Measurements from ENCODE around the gene ANKS1B. TPM values are rescaled to one million over a fixed set of nuclear protein-coding genes. Genes with fewer than 3 reads are reported as not detected.

ANKS1B gene
- total RNA-seq, 1 experiment from 2014 or later: 0.61 TPM

GRCh38 chr12:99915251-99916082 is 69.3 kb downstream of the ANKS1B start:
- Histone ChIP-seq H3K27me3 (replicated peaks; ENCODE audit: control insufficient read depth, insufficient read depth, low read length) (no peaks in the 10 kb centered on the region), H3K9me3 (no peaks in the 10 kb centered on the region), H3K4me3 (ENCODE audit: low read depth, low read length) (no peak overlapping the region), H3K36me3 (ENCODE audit: control insufficient read depth, insufficient read depth, low read length) (no peaks in the 10 kb centered on the region), H3K4me1 (peaks cover 33% of the 10 kb centered on the region)
- H3K27me3 Mint-ChIP-seq (ENCODE audit: insufficient read depth, unreplicated experiment): no peaks in the 10 kb centered on the region
- no peak overlapping the region for H3K27ac Mint-ChIP-seq (ENCODE audit: unreplicated experiment)
- no TSS peak for BruUV-seq (replicated peaks)
- H3K9me3 Mint-ChIP-seq (ENCODE audit: unreplicated experiment): no peaks in the 10 kb centered on the region
- no peak for TF ChIP-seq CTCF (IDR thresholded peaks at IDR 0.05; ENCODE audit: insufficient read depth in 1 of 2, low read depth in 1 of 2, low read length in 1 of 2, severe bottlenecking in 1 of 2, unreplicated experiment in 1 of 2)
- no peak overlapping the region for H3K4me3 Mint-ChIP-seq (ENCODE audit: unreplicated experiment)
- intact Hi-C loops (cut with micrococcal nuclease; ENCODE audit: unreplicated experiment): no loop called here
- ChIA-PET CTCF (interaction anchor here (0.6 kb wide), 1 partner anchor 804 kb away, joined by 4 read pairs; no protein-coding TSS in a partner anchor), POLR2A (no interaction called here)
- peaks cover 23% of the 10 kb centered on the region for H3K4me1 Mint-ChIP-seq (ENCODE audit: low read depth, unreplicated experiment)
- peak in 1 of 2 experiments; percentile 18 for DNase-seq
- H3K36me3 Mint-ChIP-seq (ENCODE audit: insufficient read depth, unreplicated experiment): no peaks in the 10 kb centered on the region

DNA sequence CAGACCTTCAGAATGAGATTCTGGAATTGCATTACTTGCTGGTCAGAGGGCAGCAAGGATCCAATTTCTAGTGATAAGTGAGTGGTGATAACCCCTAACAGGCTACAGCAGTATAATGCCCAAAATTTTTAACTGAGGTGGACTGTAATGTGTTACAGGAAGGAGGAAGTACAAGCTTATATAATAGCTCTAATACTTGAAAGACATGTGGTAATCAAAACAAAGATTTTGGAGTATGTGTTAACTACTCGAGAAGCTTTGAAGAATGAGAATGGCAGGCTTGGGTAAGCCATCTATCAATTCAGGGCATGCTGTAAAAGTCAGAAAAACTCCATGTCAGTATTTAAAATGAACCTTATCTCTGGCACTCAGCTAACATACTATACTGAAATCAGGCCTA is 70.5 kb downstream of the ANKS1B start:
- H3K4me3 Mint-ChIP-seq (ENCODE audit: unreplicated experiment): no peak overlapping the region
- H3K9me3 ChIP-seq: no peaks in the 10 kb centered on the region
- no peak overlapping the region for H3K4me3 ChIP-seq (ENCODE audit: low read depth, low read length)
- ChIA-PET CTCF (no interaction called here), POLR2A (no interaction called here)
- H3K36me3 ChIP-seq (ENCODE audit: control insufficient read depth, insufficient read depth, low read length): no peaks in the 10 kb centered on the region
- H3K27me3 ChIP-seq (replicated peaks; ENCODE audit: control insufficient read depth, insufficient read depth, low read length): no peaks in the 10 kb centered on the region
- no peak for DNase-seq
- H3K27ac Mint-ChIP-seq (ENCODE audit: unreplicated experiment): no peak overlapping the region
- H3K4me1 ChIP-seq: peaks cover 33% of the 10 kb centered on the region
- no peak for TF ChIP-seq CTCF (IDR thresholded peaks at IDR 0.05; ENCODE audit: insufficient read depth in 1 of 2, low read depth in 1 of 2, low read length in 1 of 2, severe bottlenecking in 1 of 2, unreplicated experiment in 1 of 2)
- BruUV-seq (replicated peaks): no TSS peak
- no peaks in the 10 kb centered on the region for H3K9me3 Mint-ChIP-seq (ENCODE audit: unreplicated experiment)
- no peaks in the 10 kb centered on the region for H3K27me3 Mint-ChIP-seq (ENCODE audit: insufficient read depth, unreplicated experiment)
- intact Hi-C loops (cut with micrococcal nuclease; ENCODE audit: unreplicated experiment): no loop called here
- no peaks in the 10 kb centered on the region for H3K36me3 Mint-ChIP-seq (ENCODE audit: insufficient read depth, unreplicated experiment)
- peaks cover 28% of the 10 kb centered on the region for H3K4me1 Mint-ChIP-seq (ENCODE audit: low read depth, unreplicated experiment)

DNA sequence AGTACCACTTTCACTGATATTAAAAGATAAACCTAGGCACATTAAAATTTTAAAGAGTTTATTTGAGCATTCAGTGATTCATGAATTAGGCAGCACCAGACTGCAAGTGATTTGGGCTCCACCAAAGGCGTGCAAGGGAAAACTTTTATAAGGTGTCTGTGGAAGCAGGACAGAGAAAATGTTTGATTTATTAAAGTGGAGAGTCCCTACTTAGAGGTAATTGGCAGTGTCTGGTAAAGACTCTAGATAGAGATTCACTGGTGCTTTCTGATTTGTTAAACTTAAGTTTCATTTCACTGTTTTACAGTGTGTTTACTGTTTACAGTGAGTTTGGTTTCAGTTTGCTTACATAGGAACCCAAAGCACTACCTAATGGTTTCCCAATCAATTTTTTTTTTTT is 72.8 kb downstream of the ANKS1B start:
- H3K9me3 ChIP-seq: no peaks in the 10 kb centered on the region
- no peak for TF ChIP-seq CTCF (IDR thresholded peaks at IDR 0.05; ENCODE audit: insufficient read depth in 1 of 2, low read depth in 1 of 2, low read length in 1 of 2, severe bottlenecking in 1 of 2, unreplicated experiment in 1 of 2)
- ChIA-PET CTCF (no interaction called here), POLR2A (no interaction called here)
- peaks cover 28% of the 10 kb centered on the region for H3K4me1 Mint-ChIP-seq (ENCODE audit: low read depth, unreplicated experiment)
- H3K9me3 Mint-ChIP-seq (ENCODE audit: unreplicated experiment): no peaks in the 10 kb centered on the region
- no peak overlapping the region for H3K27ac Mint-ChIP-seq (ENCODE audit: unreplicated experiment)
- no peaks in the 10 kb centered on the region for H3K27me3 Mint-ChIP-seq (ENCODE audit: insufficient read depth, unreplicated experiment)
- H3K36me3 Mint-ChIP-seq (ENCODE audit: insufficient read depth, unreplicated experiment): no peaks in the 10 kb centered on the region
- H3K27me3 ChIP-seq (replicated peaks; ENCODE audit: control insufficient read depth, insufficient read depth, low read length): no peaks in the 10 kb centered on the region
- BruUV-seq (replicated peaks): no TSS peak
- DNase-seq: no peak
- H3K4me3 Mint-ChIP-seq (ENCODE audit: unreplicated experiment): no peak overlapping the region
- H3K4me3 ChIP-seq (ENCODE audit: low read depth, low read length): no peak overlapping the region
- intact Hi-C loops (cut with micrococcal nuclease; ENCODE audit: unreplicated experiment): no loop called here
- no peaks in the 10 kb centered on the region for H3K36me3 ChIP-seq (ENCODE audit: control insufficient read depth, insufficient read depth, low read length)
- peaks cover 33% of the 10 kb centered on the region for H3K4me1 ChIP-seq

All from Caco-2 (cell line).